Stimulated activated CD8-positive, alpha-beta memory T cell treated with anti-CD3 and anti-CD28 coated beads, Interleukin-12 subunit alpha, Interleukin-12 subunit beta, amount 100 ng/mL, for 4 hours (primary cell): Measurements from ENCODE around the gene SLC35F3.
"Not testable (repeated sequence)": the region's sequence is repeated elsewhere in the genome, so short reads cannot be mapped to it uniquely, and the experiment has no call there.

Experiments
- DNase-seq: peaks from one replicate; pipeline ENCODE4 v3.0.0-alpha.2; 2020; ENCODE audit warnings: low read depth

SLC35F3 gene

DNA sequence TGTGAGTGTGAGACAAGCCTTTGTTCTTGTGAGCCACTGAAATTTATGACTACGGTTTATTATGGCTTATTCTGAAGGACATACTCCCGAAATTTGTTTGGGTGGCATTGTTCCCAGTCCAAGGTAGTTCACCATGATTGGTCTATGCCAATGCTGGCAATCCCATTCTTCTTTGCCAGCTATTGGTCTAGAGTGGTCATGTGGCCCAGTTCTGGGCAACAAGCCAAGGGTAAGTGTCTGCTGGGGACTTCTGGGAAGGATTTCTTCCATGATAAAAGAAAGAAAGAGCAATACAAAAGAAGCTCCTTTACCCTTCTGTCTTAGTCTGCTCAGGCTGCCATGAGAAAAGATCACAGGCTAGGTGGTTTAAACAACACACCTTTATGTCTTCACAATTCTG is 201.6 kb downstream of the SLC35F3 start:
- DNase-seq = no peak

DNA sequence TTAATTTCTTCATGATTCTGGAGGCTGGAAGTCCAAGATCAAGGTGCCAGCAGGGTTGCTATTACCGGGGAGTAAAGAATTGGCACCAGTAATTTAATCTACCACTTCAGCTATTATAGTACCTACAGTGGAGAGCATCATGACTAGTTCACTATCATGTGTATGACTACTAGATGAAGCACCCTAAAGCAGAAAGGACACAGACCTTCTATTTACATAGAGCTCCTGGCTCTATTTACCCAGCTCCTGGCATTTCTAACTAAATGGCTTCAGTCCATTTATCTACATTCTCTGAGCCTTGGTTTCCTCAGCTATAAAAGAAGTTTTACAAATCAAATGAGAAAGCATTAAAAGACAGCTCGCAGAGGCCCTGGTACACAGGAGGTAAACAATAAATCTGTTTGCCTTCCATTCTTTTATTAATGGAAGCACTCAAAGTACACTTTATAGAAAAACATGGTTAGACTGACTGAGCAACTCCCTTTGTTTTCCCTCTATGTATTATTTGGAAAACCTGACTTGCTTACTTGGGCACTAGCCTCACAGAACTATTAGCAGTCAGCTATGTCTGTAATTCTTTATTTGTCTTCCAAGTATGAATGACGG is 203.0 kb downstream of the SLC35F3 start:
- DNase-seq = no peak

DNA sequence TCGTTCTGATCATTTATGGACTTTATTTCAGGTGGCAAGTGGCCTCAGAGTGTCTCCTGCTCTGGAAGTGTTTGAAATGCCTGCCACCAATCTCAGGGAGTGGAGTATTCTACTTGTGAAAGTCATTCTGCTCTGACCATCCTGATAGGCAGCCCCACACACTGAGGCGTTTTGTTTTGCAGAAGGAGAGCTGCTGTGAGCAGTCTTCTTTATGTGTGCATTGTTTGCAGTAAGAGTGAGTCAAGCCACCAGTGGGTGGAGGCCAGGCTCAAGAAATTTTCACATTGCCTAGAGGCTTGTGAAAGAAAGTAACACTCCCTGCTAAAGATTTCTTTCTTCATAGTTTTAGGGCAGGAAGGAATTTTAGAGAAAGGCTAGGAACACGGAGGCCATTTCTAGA is 204.4 kb downstream of the SLC35F3 start:
- DNase-seq = no peak

DNA sequence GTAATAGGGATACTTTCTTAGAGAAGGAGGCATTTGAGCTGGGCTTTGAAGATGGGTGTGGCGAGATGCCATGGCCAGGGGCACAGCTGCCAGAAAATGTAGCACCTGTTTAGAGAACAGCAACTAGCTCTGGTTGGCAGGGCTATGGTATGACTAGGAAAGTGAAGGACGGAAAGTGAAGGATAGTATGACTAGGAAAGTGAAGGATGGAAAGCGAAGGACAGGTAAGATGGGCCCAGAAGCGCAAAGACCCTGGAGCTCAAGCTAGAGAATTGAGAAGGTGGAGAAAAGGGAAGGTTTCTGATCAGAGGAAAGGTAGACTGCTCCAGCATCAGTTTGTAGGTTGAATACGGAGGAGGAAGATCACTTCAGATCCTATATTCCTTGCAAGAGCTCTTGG is 205.4 kb downstream of the SLC35F3 start:
- no peak for DNase-seq

DNA sequence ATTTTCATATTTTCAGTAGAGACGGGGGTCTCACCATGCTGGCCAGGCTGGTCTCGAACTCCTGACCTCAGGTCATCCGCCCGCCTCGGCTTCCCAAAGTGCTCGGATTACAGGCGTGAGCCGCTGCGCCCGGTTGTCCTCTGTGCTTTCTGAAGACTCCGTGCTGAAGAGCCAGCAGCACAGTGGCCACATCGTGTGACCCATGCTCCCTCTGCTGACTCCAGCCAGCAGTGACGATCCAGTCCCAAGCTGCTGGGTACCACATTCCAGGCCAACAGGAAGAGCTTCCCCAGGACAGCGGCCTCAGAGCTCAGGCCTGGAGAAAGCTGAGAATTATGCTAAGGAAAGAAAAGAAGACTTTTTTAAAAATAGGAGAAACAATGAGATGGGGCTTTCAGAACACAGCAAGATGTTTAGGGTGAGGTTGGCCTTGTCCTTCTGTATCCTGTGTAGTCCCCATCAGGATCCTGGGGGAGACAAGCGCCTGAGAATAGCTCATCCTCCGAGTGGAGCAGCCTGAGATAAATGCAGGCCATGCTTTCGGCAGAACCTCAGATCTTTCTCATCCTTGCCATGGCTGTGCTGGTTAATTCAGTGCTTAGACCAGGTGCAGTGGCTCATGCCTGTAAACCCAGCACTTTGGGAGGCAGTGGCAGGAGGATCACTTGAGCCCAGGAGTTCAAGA is 207.1 kb downstream of the SLC35F3 start:
- no peak for DNase-seq

DNA sequence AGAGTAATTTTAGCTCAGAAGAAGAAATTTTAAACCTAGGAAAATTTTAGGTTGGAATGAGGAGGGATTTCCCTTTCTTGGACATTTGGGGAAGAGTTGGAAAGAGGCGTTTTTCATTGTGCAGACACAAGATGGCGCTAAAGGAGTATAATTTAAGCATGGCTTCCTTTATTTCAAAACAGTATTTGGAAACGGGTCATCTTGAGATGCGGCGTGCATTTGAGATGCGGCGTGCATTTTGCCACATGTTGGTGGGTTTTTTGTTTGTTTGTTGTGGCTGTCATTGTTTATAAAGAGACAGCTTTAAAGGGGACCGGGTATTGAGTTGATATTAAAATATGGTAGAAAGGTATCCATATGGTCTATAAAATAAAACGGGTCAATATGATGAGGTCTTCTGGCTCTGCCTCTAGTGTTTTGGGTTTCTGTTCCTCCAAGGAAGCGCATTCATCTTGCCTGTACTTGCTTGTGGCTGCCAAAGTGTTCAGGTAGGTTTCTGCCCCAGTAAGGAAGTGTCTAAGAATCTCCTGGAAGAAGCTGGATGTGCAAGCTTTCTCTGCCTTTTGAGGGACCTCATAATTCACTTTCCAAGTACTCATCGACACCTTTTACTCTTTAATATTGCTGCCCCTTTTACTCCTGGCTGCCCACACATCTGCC is 210.3 kb downstream of the SLC35F3 start:
- no peak for DNase-seq

DNA sequence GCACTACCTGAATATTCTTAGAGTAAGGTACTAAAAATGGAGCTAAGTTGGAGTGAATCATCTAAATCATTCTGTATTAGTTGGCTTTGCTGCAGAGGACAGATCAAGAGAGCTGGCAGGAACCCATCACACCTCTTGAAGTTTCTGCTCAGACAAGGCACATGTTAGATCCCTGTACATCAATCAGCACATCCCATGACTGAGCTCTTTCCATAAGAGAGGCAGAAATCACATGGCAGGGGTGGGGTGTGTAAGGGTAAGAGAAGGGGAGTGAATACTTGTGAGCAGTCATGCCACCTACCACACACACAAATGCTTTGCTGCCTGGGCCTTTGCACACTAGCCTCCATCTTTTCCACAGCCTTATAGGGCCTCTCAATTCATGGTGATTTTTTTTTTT is 214.4 kb downstream of the SLC35F3 start:
- DNase-seq = no peak

DNA sequence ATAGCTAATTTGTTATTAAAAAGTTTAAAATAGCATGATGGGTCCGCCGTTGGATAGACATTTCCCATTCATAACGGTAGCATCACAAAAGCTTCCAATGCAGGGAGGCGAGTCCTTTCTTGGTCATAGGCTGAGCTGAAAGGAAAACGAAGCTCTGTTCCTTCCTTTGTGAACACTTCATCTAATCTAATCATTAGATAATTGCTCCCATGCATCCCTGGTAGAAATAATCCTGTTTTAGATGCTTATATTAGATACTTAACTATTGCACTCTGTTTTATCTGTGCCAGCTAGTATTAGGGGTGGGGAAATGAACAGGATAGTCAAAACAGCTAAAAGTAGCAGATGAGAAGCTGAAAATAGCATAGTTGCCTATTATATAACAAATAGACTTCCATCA is 215.0 kb downstream of the SLC35F3 start:
- DNase-seq = no peak

DNA sequence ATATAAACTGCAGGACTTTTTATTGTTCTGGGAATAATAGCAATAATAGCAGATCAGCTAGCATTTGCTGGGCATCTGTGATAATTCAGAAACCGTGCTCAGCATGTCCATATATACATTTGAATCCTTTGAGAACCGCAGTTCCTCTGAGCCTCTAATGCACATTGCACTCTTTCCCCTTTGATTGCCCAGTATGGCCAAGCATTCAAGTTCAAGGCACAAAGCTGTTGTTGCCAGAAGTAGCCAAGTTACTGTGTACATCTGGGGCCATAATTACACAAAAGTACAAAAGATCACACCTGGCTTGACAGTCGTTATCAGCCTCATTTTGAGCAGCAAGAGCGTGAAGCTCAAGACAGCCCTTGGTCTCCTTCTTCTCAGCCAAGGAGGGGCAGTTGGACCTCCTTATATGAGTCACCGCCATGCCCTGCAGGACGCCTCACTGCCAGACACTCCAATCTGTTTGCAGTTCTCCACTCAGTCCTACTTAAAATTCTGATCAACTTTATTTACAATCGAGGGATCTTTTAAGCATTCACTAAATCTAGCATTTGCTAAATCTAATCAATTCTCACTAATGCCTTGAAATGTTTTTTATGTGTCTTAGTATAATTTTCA is 216.0 kb downstream of the SLC35F3 start:
- DNase-seq = no peak

DNA sequence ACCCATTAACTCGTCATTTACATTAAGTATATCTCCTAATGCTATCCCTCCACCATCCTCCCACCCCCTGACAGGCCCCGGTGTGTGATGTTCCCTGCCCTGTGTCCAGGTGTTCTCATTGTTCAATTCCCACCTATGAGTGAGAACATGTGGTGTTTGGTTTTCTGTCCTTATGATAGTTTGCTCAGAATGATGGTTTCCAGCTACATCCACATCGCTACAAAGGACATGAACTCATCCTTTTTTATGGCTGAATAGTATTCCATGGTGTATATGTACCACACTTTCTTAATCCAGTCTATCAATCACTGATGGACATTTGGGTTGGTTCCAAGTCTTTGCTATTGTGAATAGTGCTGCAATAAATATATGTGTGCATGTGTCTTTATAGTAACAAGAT is 217.2 kb downstream of the SLC35F3 start:
- DNase-seq = not testable (repeated sequence)

DNA sequence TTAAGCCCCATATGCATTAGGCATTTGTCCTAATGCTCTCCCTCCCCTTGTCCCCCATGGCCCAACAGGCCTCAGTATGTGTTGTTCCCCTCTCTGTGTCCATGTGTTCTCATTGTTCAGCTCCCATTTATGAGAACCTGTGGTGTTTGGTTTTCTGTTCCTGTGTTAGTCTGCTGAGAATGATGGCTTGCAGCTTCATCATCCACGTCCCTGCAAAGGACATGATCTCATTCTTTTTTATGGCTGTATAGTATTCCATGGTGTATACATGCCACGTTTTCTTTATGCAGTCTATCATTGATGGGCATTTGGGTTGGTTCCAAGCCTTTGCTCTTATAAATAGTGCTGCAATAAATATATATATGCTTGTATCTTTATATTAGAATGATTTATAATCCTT is 218.1 kb downstream of the SLC35F3 start:
- DNase-seq = not testable (repeated sequence)

DNA sequence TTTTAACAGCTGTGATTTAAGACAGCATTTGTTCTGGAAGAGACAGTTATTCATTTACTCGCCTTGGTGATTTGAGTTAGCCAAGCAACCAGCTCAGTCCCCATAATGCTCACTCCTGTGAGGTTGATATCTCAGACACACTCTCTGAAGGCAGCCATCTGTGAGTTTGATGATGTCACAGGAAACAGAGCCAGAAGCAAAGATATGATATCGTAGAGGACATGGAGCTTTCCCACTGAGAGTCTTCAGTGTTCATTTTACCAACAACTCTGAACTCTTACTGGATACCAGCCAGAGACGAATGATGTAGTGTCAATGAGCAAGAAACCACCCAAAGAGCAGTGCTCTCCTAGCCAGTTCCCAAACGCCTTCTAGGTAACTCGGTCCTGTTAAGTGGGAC is 219.4 kb downstream of the SLC35F3 start:
- DNase-seq = no peak

DNA sequence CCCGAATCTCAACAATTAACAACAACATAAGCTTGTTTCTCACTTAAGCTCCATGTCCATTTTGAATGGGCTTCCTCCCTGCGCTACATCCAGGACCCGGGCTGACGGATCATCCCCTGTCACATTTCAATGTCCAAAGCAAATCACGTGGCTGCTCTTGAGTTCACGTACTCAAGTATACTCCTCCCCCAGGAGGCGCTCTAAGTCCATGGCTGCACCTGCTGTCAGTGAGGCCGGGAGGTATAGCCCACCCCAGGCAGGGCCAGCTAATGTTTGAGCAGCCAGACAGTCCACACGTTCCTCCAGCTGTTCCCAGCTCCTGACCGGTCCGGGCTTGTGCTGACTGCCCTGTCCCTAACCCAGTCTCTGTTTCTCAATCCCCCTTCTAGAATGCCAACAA is 220.8 kb downstream of the SLC35F3 start:
- no peak for DNase-seq

DNA sequence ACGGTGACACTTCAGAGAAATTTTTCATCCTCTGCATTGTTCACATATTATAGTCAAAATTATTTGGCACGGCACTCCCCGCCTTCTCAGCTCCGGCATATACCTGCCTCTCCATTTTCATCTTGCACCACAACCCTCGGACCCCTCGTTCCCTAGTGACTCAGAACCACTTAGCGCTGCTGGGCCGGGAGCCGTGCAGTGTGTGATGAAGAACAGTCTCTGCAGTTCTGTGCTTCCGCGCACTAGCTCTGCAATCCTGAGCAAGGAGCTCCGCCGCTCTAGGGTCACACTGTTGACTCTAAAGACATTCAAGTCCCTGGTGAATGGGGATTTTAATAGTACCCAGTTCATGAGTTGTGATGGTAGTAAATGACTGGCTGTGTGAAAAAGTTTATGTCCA is 221.2 kb downstream of the SLC35F3 start:
- DNase-seq = no peak

DNA sequence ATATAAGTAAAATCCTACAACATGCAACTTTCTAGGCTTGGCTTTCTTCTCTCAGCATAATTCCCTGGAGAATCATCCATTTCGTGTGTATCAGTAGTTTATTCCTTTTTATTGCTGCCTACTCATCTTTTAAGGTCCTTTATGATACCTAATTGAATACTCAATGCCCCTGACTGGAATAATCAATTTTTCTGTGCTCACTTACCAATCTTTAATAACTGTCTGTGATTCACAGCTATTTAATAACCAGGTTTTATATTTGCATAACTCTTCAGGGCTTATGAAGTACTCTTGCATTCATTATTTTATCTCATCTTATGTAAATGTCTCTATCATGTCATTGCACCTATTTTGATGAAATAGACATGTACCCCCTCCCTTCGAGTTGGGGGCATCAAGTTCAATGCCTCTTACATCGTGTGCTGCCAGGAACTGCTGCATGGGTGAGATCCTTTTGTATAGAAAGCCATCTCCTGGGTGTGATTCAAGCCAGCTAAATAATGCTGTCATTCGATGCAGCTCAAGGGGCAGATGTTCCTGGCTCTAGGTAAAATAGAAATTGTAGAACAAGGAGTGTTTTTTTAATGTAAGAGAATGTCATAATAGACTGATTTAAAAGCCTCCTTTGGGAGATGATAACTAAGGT is 222.7 kb downstream of the SLC35F3 start:
- no peak for DNase-seq

DNA sequence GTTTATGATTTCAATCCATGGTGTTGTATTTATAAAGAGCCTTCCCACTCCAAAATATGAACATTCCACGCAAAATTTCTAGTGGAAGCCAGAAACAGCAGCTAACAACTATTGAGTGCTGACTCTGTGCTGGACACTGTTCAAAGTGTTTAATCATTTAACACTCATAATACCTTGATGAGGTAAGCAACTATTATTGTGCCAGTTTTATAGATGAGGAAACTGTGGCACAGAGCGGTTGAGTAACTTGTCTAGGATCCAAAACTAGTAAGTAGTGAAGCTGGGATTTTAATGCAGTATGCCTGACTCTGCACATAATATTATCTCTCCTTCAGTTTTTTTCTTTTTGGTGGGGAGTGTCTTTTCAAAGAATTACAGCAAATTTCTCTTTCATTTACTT is 228.3 kb downstream of the SLC35F3 start:
- no peak for DNase-seq

DNA sequence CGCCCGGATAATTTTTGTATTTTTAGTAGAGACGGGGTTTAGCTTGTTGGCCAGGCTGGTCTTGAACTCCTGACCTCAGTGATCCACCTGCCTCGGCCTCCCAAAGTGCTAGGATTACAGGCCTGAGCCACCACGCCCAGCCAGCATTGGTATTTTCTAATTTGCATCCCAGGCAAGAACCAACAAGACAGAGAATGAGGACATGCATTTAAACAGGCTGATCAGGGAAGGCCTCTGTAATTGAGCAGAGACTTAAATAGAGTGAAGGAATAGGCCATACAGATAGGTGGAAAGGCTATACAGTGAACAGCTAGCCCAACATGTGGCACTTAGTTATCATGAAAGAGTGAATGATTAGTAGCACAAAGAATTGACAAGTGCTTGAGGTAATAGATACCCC is 230.4 kb downstream of the SLC35F3 start:
- no peak for DNase-seq

DNA sequence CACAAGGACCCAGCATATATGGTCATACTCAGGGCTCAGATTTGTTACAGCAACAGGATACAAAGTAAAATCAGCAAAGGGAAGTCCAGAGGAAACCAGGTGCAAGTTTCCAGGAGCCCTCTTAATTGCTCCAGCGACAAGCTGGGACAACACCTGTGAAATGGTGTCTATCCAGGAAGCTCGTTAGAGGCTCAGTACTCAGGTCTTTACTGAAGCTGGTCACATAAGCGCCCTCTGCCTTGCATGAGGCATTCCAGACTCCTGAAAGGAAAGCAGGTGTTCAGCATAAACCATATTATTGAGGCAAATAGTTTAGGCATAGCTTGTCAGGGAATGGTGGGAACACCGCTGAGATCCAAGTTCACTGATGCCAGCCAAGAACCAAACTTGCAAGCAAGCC is 231.0 kb downstream of the SLC35F3 start:
- DNase-seq = no peak

DNA sequence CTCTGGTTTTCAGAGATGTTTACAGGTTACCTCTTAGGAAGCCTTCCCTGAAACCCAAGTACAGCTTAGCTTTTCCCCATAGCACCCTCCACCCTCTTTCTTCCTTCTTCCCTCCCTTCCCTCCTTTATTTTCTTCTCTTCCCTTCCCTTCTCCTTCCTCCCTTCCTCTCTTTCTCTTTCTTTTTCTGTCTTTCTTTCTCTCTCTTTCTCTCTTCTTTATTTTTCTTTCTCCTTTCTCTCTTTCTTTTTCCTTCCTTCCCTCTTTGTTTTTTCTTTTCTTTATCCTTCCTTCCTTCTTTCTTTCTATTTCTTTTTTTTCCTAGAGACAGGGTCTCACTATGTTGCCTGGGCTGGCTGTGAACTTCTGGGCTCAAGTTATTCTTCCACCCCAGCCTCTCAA is 231.6 kb downstream of the SLC35F3 start:
- no peak for DNase-seq

DNA sequence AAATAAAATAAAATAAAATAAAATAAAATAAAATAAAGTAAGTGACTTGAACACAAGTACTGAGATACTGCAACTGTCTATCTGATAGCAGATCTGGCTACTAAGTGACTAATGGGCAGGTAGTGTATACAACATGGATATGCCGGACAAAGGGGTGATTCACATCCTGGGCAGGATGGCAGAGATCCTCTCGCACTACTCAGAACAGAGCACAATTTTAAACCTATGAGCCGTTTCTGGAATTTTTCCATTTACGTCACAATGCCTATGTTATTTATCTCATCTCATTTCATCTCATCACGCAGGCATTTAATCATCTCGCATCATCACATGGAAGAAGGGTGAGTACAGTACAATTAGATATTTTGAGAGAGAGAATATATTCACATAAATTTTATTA is 235.5 kb downstream of the SLC35F3 start:
- DNase-seq = no peak

DNA sequence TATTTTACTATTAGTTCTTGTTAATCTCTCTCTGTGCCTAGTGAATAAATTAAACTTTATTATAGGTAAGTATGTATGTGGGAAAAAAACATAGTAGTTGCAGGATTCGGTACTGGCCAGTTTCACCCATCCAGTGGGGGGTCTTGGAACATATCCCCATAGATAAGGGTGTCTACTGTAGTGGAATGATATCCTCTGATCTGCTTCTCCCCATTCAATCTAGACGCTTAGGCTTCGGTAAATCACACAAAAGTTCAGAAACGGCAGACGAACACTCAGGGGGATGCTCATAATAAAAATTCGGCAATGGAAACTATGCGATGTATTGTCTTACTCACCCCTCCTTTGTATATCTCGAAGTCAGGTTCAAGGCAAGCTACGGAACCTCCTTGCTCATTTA is 235.9 kb downstream of the SLC35F3 start:
- no peak for DNase-seq

DNA sequence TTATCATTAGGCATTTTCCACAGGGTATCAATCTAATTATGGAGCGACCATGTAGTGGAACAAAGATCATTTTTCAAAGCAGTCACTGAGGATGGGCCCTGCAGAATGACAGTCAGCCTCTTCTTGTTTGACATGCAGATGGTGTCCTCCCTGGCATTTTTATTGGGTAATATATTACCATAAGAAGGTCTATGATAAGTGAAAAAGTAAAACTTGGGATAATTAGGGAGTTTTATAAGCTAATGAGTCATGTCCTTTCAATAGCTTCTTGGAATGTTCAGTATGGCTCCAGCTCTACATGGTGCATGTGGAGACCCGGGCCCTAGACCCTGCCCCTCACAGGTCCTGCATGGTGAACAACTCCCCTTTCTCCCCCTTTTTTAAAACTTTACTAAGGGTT is 236.5 kb downstream of the SLC35F3 start:
- DNase-seq = no peak

DNA sequence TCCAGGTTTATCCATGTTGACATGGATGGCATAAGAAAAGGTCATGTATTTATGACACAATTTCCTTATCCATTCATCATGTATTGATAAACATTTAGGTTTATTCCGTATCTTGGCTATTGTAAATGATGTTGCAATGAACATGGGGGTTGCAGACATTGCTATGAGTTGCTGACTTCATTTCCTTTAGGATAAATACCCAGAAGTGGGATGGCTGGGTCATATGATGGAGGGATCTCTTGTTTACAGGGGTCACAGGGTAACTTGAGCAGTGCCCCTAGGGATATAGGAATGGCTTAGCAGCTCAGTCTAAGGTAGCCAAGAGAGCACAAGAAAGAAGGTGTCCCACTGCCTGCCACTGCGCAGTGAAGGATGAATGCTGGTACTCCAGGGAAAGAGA is 239.2 kb downstream of the SLC35F3 start:
- no peak for DNase-seq
